Measurements from ENCODE around the gene RNF11. TPM values are rescaled to one million over a fixed set of nuclear protein-coding genes. Genes with fewer than 3 reads are reported as not detected.
A peak's percentile ranks its signal among the peaks of the same experiment; 100 is the strongest.

RNF11 gene
- total and polyA plus RNA-seq, 7 experiments from 2014 or later = 22.8 to 64.0 (median 36.6) TPM

- H3K27me3 ChIP-seq (ENCODE audit: control insufficient read depth in 2 of 2, insufficient read depth in 2 of 2, low read length in 2 of 2) = no peaks in the 10 kb centered on the region
- no peak overlapping the region for H3K4me3 Mint-ChIP-seq
- peak overlapping the region in 1 of 9 donors; percentile 4 for H3K27ac Mint-ChIP-seq
- DNase-seq = no peak
- ATAC-seq = no peak
- no peaks in the 10 kb centered on the region for H3K4me1 ChIP-seq (ENCODE audit: control insufficient read depth in 2 of 2, insufficient read depth in 2 of 2, low read length in 2 of 2)
- H3K9me3 Mint-ChIP-seq = no peaks in the 10 kb centered on the region
- H3K27ac ChIP-seq (ENCODE audit: low read depth, low read length) = no peak overlapping the region
- ChIA-PET POLR2A (interaction anchor here (0.6 kb wide), 1 partner anchor 294 kb away, joined by 3 read pairs; no protein-coding TSS in a partner anchor), CTCF (interaction anchor here (0.6 kb wide), 1 partner anchor 1519 kb away, joined by 3 read pairs; no protein-coding TSS in a partner anchor)
- no peaks in the 10 kb centered on the region for H3K27me3 Mint-ChIP-seq
- H3K36me3 Mint-ChIP-seq = peaks cover 0 to 3% (median 0%) of the 10 kb centered on the region in 5 donors
- H3K36me3 ChIP-seq (ENCODE audit: control insufficient read depth in 2 of 3, insufficient read depth in 3 of 3, low read length in 3 of 3) = peaks cover 0 to 4% (median 0%) of the 10 kb centered on the region in 3 experiments
- H3K4me3 ChIP-seq (ENCODE audit: low read length) = no peak overlapping the region
- H3K4me1 Mint-ChIP-seq = peaks cover 0 to 18% (median 0%) of the 10 kb centered on the region in 7 donors
- H3K9me3 ChIP-seq (ENCODE audit: control insufficient read depth in 2 of 3, low read length in 3 of 3) = no peaks in the 10 kb centered on the region
- intact Hi-C loops (cut with micrococcal nuclease) = no loop called here
Measured at GRCh38 chr1:51280321-51280978, 44.4 kb downstream of the RNF11 start.

DNA sequence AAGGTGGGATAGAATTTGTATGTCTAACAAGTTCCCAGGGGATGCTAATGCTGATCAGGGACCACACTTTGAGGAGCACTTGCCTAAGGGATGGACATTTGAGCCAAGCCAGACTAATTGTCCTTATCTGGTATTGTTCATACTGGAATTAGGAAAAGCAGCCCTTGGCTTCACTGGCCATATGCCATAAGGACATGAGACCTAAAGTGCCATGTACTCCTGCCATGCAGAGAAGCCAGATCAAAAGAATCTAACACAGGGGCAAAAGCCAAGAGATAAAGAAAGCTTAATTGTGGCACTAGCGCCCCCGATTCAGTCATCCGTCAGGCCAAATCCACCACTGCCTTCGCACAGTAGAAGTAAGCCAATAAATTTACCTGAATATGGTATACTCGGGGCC is 45.7 kb downstream of the RNF11 start:
- POLR2A ChIA-PET = no interaction called here
- CTCF ChIA-PET = no interaction called here
- peak overlapping the region in 1 of 9 donors; percentile 0 for H3K27ac Mint-ChIP-seq

DNA sequence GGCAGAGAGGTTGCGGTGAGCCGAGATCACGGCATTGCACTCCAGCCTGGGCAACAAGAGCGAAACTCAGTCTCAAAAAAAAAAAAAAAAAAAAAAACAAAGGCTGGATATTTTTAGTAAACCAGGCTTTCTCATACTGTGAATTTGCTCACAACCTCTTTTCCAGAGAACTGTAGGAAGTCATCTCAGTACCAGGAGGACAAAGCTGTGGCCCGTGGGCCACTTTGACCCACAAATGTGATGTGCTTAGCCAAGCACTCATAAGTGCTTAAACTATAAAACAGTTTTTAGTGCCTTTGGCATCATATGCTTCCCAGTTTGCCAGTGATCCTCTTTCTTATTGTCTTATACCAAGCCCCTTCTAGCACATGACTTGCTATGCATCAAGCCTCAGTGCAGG is 46.5 kb downstream of the RNF11 start:
- intact Hi-C loops (cut with micrococcal nuclease) = no loop called here
- Histone ChIP-seq H3K4me1 (ENCODE audit: control insufficient read depth in 2 of 2, insufficient read depth in 2 of 2, low read length in 2 of 2) (no peaks in the 10 kb centered on the region), H3K36me3 (ENCODE audit: control insufficient read depth in 2 of 3, insufficient read depth in 3 of 3, low read length in 3 of 3) (no peaks in the 10 kb centered on the region), H3K4me3 (ENCODE audit: low read length) (no peak overlapping the region), H3K27ac (ENCODE audit: low read depth, low read length) (no peak overlapping the region), H3K27me3 (ENCODE audit: control insufficient read depth in 2 of 2, insufficient read depth in 2 of 2, low read length in 2 of 2) (no peaks in the 10 kb centered on the region), H3K9me3 (ENCODE audit: control insufficient read depth in 2 of 3, low read length in 3 of 3) (no peaks in the 10 kb centered on the region)
- ATAC-seq (no peak), DNase-seq (no peak)
- H3K9me3 Mint-ChIP-seq = no peaks in the 10 kb centered on the region
- no peak overlapping the region for H3K27ac Mint-ChIP-seq
- ChIA-PET POLR2A (no interaction called here), CTCF (no interaction called here)
- H3K27me3 Mint-ChIP-seq = no peaks in the 10 kb centered on the region
- peaks cover 0 to 5% (median 0%) of the 10 kb centered on the region in 5 donors for H3K36me3 Mint-ChIP-seq
- no peak overlapping the region for H3K4me3 Mint-ChIP-seq
- H3K4me1 Mint-ChIP-seq = peaks cover 0 to 20% (median 0%) of the 10 kb centered on the region in 7 donors

More for the DNA sequence above, 45.7 kb downstream of the RNF11 start:
- H3K9me3 ChIP-seq (ENCODE audit: control insufficient read depth in 2 of 3, low read length in 3 of 3) = no peaks in the 10 kb centered on the region
- H3K36me3 Mint-ChIP-seq = peaks cover 0 to 3% (median 0%) of the 10 kb centered on the region in 5 donors
- no peaks in the 10 kb centered on the region for H3K4me1 ChIP-seq (ENCODE audit: control insufficient read depth in 2 of 2, insufficient read depth in 2 of 2, low read length in 2 of 2)
- H3K27me3 Mint-ChIP-seq = no peaks in the 10 kb centered on the region
- ATAC-seq (no peak), DNase-seq (no peak)
- H3K27me3 ChIP-seq (ENCODE audit: control insufficient read depth in 2 of 2, insufficient read depth in 2 of 2, low read length in 2 of 2) = no peaks in the 10 kb centered on the region
- H3K4me3 Mint-ChIP-seq = no peak overlapping the region
- intact Hi-C loops (cut with micrococcal nuclease) = no loop called here
- no peak overlapping the region for H3K4me3 ChIP-seq (ENCODE audit: low read length)
- H3K27ac ChIP-seq (ENCODE audit: low read depth, low read length) = no peak overlapping the region
- no peaks in the 10 kb centered on the region for H3K36me3 ChIP-seq (ENCODE audit: control insufficient read depth in 2 of 3, insufficient read depth in 3 of 3, low read length in 3 of 3)
- H3K4me1 Mint-ChIP-seq = peaks cover 0 to 20% (median 0%) of the 10 kb centered on the region in 7 donors
- H3K9me3 Mint-ChIP-seq = no peaks in the 10 kb centered on the region

- Histone ChIP-seq H3K4me1 (ENCODE audit: control insufficient read depth in 2 of 2, insufficient read depth in 2 of 2, low read length in 2 of 2) (no peaks in the 10 kb centered on the region), H3K27ac (ENCODE audit: low read depth, low read length) (no peak overlapping the region), H3K36me3 (ENCODE audit: control insufficient read depth in 2 of 3, insufficient read depth in 3 of 3, low read length in 3 of 3) (no peaks in the 10 kb centered on the region), H3K27me3 (ENCODE audit: control insufficient read depth in 2 of 2, insufficient read depth in 2 of 2, low read length in 2 of 2) (no peaks in the 10 kb centered on the region), H3K9me3 (ENCODE audit: control insufficient read depth in 2 of 3, low read length in 3 of 3) (no peaks in the 10 kb centered on the region), H3K4me3 (ENCODE audit: low read length) (no peak overlapping the region)
- intact Hi-C loops (cut with micrococcal nuclease) = no loop called here
- DNase-seq = no peak
- CTCF ChIA-PET = no interaction called here
- no peak for ATAC-seq
- Mint-ChIP-seq H3K9me3 (no peaks in the 10 kb centered on the region), H3K36me3 (peaks cover 0 to 5% (median 0%) of the 10 kb centered on the region in 5 donors), H3K27ac (no peak overlapping the region), H3K4me1 (peaks cover 0 to 20% (median 0%) of the 10 kb centered on the region in 7 donors), H3K27me3 (no peaks in the 10 kb centered on the region), H3K4me3 (no peak overlapping the region)
- POLR2A ChIA-PET = no interaction called here
Measured at GRCh38 chr1:51283979-51284378, 47.9 kb downstream of the RNF11 start.

- Histone ChIP-seq H3K27me3 (ENCODE audit: control insufficient read depth in 2 of 2, insufficient read depth in 2 of 2, low read length in 2 of 2) (no peaks in the 10 kb centered on the region), H3K9me3 (ENCODE audit: control insufficient read depth in 2 of 3, low read length in 3 of 3) (no peaks in the 10 kb centered on the region), H3K4me3 (ENCODE audit: low read length) (no peak overlapping the region), H3K27ac (ENCODE audit: low read depth, low read length) (no peak overlapping the region), H3K4me1 (ENCODE audit: control insufficient read depth in 2 of 2, insufficient read depth in 2 of 2, low read length in 2 of 2) (no peaks in the 10 kb centered on the region), H3K36me3 (ENCODE audit: control insufficient read depth in 2 of 3, insufficient read depth in 3 of 3, low read length in 3 of 3) (no peaks in the 10 kb centered on the region)
- Mint-ChIP-seq H3K27me3 (no peaks in the 10 kb centered on the region), H3K4me1 (peaks cover 0 to 20% (median 0%) of the 10 kb centered on the region in 7 donors), H3K4me3 (no peak overlapping the region), H3K36me3 (peaks cover 0 to 5% (median 3%) of the 10 kb centered on the region in 5 donors), H3K27ac (no peak overlapping the region), H3K9me3 (no peaks in the 10 kb centered on the region)
- ChIA-PET POLR2A (no interaction called here), CTCF (no interaction called here)
- DNase-seq = no peak
- intact Hi-C loops (cut with micrococcal nuclease) = no loop called here
- ATAC-seq = no peak
Measured at GRCh38 chr1:51284487-51284954, 48.4 kb downstream of the RNF11 start.

- Mint-ChIP-seq H3K27ac (no peak overlapping the region), H3K27me3 (no peaks in the 10 kb centered on the region), H3K36me3 (peaks cover 0 to 5% (median 3%) of the 10 kb centered on the region in 5 donors), H3K4me3 (no peak overlapping the region), H3K4me1 (peaks cover 0 to 20% (median 0%) of the 10 kb centered on the region in 7 donors), H3K9me3 (no peaks in the 10 kb centered on the region)
- POLR2A ChIA-PET = no interaction called here
- intact Hi-C loops (cut with micrococcal nuclease) = no loop called here
- Histone ChIP-seq H3K27ac (ENCODE audit: low read depth, low read length) (no peak overlapping the region), H3K27me3 (ENCODE audit: control insufficient read depth in 2 of 2, insufficient read depth in 2 of 2, low read length in 2 of 2) (no peaks in the 10 kb centered on the region), H3K9me3 (ENCODE audit: control insufficient read depth in 2 of 3, low read length in 3 of 3) (no peaks in the 10 kb centered on the region), H3K4me1 (ENCODE audit: control insufficient read depth in 2 of 2, insufficient read depth in 2 of 2, low read length in 2 of 2) (no peaks in the 10 kb centered on the region), H3K36me3 (ENCODE audit: control insufficient read depth in 2 of 3, insufficient read depth in 3 of 3, low read length in 3 of 3) (no peaks in the 10 kb centered on the region), H3K4me3 (ENCODE audit: low read length) (no peak overlapping the region)
- ATAC-seq (no peak), DNase-seq (no peak)
- CTCF ChIA-PET = no interaction called here
Measured at GRCh38 chr1:51285055-51285454, 49.0 kb downstream of the RNF11 start.

GRCh38 chr1:51287966-51288365 is 51.9 kb downstream of the RNF11 start:
- Histone ChIP-seq H3K27me3 (ENCODE audit: control insufficient read depth in 2 of 2, insufficient read depth in 2 of 2, low read length in 2 of 2) (no peaks in the 10 kb centered on the region), H3K9me3 (ENCODE audit: control insufficient read depth in 2 of 3, low read length in 3 of 3) (no peaks in the 10 kb centered on the region), H3K4me3 (ENCODE audit: low read length) (no peak overlapping the region), H3K4me1 (ENCODE audit: control insufficient read depth in 2 of 2, insufficient read depth in 2 of 2, low read length in 2 of 2) (no peaks in the 10 kb centered on the region), H3K36me3 (ENCODE audit: control insufficient read depth in 2 of 3, insufficient read depth in 3 of 3, low read length in 3 of 3) (no peaks in the 10 kb centered on the region), H3K27ac (ENCODE audit: low read depth, low read length) (no peak overlapping the region)
- DNase-seq (no peak), ATAC-seq (no peak)
- Mint-ChIP-seq H3K27ac (peak overlapping the region in 1 of 9 donors; percentile 14), H3K4me3 (no peak overlapping the region), H3K4me1 (peaks cover 0 to 16% (median 0%) of the 10 kb centered on the region in 7 donors), H3K27me3 (no peaks in the 10 kb centered on the region), H3K36me3 (peaks cover 0 to 7% (median 3%) of the 10 kb centered on the region in 5 donors), H3K9me3 (no peaks in the 10 kb centered on the region)
- CTCF ChIA-PET = interaction anchor here (0.6 kb wide), 1 partner anchor 63 kb away, joined by 3 read pairs; no protein-coding TSS in a partner anchor
- POLR2A ChIA-PET = no interaction called here
- intact Hi-C loops (cut with micrococcal nuclease) = no loop called here
